RWPE1 (cell line): ENCODE measurements around the gene RNASE3.

Source experiments
- CTCF ChIA-PET: fragments of 350-600 bp; sonication (Branson Sonifier 250); formaldehyde crosslinking; extraction: SDS; loops from one replicate; lab custom pipeline; 2021; lab: Yijun Ruan, JAX
- POLR2A ChIA-PET: fragments of 400-600 bp; formaldehyde crosslinking; extraction: SDS; loops from one replicate; lab custom pipeline; 2020; ENCODE audit warnings: antibody characterized with exemption; ENCODE audit not compliant: low non-redundant PET; lab: Yijun Ruan, JAX
- DNase-seq: peaks from one replicate; pipeline ENCODE4 v3.0.0; 2012; ENCODE audit warnings: low spot score
- H3K27ac ChIP-seq: fragments of 450-650 bp; 2 replicates; pipeline ENCODE4 v1.5.1; 2017
- CTCF ChIP-seq: fragments of 450-650 bp; conservative IDR thresholded peaks from 2 replicates; pipeline ENCODE4 v1.5.1; 2017; ENCODE audit warnings: low read depth, mild to moderate bottlenecking

Gene RNASE3

GRCh38 chr14:20857207-20857606 is 34.0 kb upstream of the RNASE3 start:
- POLR2A ChIA-PET = no interaction called here

GRCh38 chr14:20857630-20858261 is 33.4 kb upstream of the RNASE3 start:
- TF ChIP-seq CTCF = peak; percentile 81
- POLR2A ChIA-PET = no interaction called here
- H3K27ac ChIP-seq = no peak overlapping the region
- DNase-seq = peak; percentile 53
- CTCF ChIA-PET = interaction anchor here (0.5 to 2.5 kb wide), 20 partner anchors 9 to 289 kb away, joined by 3 to 19 read pairs (median 4); no protein-coding TSS in a partner anchor

More at GRCh38 chr14:20857207-20857606, 34.0 kb upstream of the RNASE3 start:
- CTCF ChIA-PET = interaction anchor here (0.5 to 2.5 kb wide), 16 partner anchors 8 to 263 kb away, joined by 3 to 19 read pairs (median 4); no protein-coding TSS in a partner anchor
- no peak overlapping the region for H3K27ac ChIP-seq
- no peak for TF ChIP-seq CTCF
- DNase-seq = no peak

- CTCF ChIA-PET = no interaction called here
- POLR2A ChIA-PET = no interaction called here
- no peak for TF ChIP-seq CTCF
Measured at GRCh38 chr14:20866194-20866593, 25.0 kb upstream of the RNASE3 start.

GRCh38 chr14:20866963-20867362 is 24.2 kb upstream of the RNASE3 start:
- no peak overlapping the region for H3K27ac ChIP-seq
- POLR2A ChIA-PET = no interaction called here
- CTCF ChIA-PET = interaction anchor here (0.6 to 1.0 kb wide), 4 partner anchors 9 to 222 kb away, joined by 3 to 7 read pairs (median 4); no protein-coding TSS in a partner anchor
- DNase-seq = no peak
- no peak for TF ChIP-seq CTCF

More at GRCh38 chr14:20866194-20866593, 25.0 kb upstream of the RNASE3 start:
- no peak for DNase-seq
- H3K27ac ChIP-seq = no peak overlapping the region

- POLR2A ChIA-PET = no interaction called here
- DNase-seq = no peak
- no peak overlapping the region for H3K27ac ChIP-seq
- 0 out of 2 replicates have a peak, but pooled peaks have one; percentile 23 for TF ChIP-seq CTCF
- CTCF ChIA-PET = interaction anchor here (0.6 to 0.7 kb wide), 3 partner anchors 65 to 117 kb away, joined by 3 read pairs; no protein-coding TSS in a partner anchor
Measured at GRCh38 chr14:20873370-20874177, 17.6 kb upstream of the RNASE3 start.

GRCh38 chr14:20877016-20877415 is 14.2 kb upstream of the RNASE3 start:
- no peak for TF ChIP-seq CTCF
- CTCF ChIA-PET = interaction anchor here (0.7 to 1.4 kb wide), 2 partner anchors 19 to 445 kb away, joined by 3 to 4 read pairs; no protein-coding TSS in a partner anchor
- no peak overlapping the region for H3K27ac ChIP-seq
- POLR2A ChIA-PET = no interaction called here
- no peak for DNase-seq
